Measurements from ENCODE around the gene KIFAP3. TPM values are rescaled to one million over a fixed set of nuclear protein-coding genes. Genes with fewer than 3 reads are reported as not detected.
"Not testable (repeated sequence)": the region's sequence is repeated elsewhere in the genome, so short reads cannot be mapped to it uniquely, and the experiment has no call there.

KIFAP3 gene
- total RNA-seq, 1 donor, result 14.5 TPM

DNA sequence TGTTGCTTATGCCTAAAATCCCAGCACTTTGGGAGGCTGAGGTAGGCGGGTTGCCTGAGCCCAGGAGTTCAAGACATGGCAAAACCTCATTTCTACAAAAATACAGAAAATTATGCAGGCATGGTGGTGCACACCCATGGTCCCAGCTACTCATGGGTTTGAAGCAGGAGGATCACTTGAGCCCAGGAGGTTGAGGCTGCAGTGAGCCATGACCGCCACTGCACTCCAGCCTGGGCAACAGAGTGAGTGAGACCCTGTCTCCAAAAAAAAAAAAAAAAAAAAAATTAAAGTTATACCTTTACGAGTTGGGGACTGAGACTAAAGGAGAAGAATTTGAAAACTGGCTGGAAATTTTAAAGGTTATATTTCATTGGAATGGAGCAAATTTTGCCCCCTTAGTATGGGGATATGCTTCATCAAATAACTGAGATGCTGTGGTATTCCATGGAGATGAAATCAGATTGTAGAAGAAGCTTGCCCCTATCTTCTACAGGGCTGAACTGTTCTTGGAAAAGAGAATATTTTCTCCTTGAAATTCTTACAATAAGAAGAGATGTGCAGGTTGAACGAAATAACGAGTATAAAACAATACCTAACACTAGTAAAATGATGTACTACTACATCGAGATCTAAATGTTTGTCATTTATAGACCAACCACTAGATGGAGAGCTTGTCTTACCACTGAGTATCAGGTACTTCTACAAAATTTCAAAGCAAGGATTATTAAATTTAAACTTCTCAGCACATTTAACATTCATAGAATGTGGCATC is 145.9 kb downstream of the KIFAP3 start:
- peak in 2 of 3 donors; percentile 39 to 75 for DNase-seq (ENCODE audit: low read depth in 2 of 3, low spot score in 2 of 3)

DNA sequence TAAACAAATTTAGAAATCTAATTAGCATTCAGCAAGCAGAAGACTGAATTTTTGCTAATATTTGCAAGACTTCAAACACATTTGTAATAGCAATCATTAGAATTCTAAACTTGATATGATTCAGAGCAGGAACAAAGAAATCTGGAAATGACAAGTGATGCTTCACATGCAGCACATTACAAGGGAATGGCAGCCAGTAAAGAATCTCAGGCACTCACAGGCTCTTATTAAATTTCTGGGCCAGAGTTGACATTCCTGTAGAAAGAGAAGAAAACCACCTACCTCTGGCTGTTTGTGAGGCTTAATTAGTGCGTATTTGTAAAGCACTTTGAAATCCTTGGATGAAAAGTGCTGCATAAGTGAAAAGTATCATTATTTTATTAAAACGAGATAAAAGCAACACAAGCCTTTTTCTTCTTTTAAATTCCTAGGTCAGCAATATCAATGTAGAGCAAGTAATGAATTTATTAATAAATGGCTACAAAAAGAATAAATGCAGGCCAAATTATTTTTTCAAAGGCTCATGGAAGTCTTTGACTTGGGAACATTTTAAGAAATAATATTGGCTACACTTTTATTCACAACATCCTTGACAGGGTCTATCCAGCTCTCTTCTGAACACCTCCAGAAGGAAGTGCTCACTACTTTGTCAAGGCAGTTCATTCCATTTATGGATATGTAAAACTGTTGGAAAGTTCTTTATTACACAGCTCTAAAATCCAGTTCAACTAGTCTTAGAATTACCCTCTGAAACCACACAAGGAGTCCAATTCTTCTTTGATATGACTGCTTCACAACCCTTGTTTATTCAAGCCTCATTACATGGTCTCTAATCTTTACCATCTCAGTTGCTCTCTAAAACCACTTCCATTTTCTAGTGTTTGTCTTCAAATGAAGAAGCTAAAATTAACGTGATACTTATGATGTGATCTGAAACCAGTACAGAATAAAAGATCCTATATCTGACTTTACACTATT is 148.7 kb downstream of the KIFAP3 start:
- peak in 1 of 3 donors; percentile 39 for DNase-seq (ENCODE audit: low read depth in 2 of 3, low spot score in 2 of 3)

DNA sequence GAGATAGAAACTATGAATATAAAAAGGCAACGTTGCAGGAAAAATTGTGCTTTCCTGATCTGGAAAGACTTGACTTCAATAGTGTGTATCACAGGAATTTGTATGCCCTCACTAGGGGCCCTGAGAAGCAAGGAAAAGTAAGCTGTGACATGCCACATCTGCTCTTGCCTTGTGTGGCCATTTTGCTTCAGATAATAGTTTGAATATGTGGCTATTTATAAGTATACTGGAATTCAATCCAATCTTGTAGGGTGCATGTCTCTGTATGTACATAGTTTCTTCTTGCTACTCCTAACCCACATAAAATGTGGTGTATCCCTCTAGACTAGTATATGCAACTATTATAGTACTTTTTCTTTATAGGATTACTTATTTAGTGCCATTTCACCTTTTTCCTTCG is 149.7 kb downstream of the KIFAP3 start:
- no peak for DNase-seq (ENCODE audit: low read depth in 2 of 3, low spot score in 2 of 3)

GRCh38 chr1:169924063-169924462 is 150.4 kb downstream of the KIFAP3 start:
- no peak for DNase-seq (ENCODE audit: low read depth in 2 of 3, low spot score in 2 of 3)

DNA sequence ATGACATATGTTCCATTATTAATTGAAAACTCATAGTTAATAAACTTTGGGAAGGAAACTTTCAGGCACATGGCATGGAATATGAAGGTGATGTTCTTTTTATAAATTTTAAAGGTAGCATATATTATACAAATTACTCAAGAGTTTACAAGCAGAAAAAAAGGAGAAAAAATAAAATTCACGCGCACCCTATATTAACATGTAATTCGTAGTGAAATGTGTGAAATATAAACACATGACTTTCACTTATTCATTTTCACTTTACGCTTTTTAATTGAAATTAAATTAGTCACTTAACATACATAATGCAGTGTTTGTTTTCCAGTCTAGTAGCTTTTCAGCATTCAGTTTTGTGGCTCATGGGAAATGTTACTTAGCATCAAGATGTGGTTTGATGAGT is 153.4 kb downstream of the KIFAP3 start:
- DNase-seq (ENCODE audit: low read depth in 2 of 3, low spot score in 2 of 3), result no peak

- no peak for DNase-seq (ENCODE audit: low read depth in 2 of 3, low spot score in 2 of 3)
These were observed 155.6 kb downstream of the KIFAP3 start for GRCh38 chr1:169918927-169919326.

GRCh38 chr1:169918220-169918619 is 156.3 kb downstream of the KIFAP3 start:
- not testable (repeated sequence) for DNase-seq (ENCODE audit: low read depth in 2 of 3, low spot score in 2 of 3)

- no peak for DNase-seq (ENCODE audit: low read depth in 2 of 3, low spot score in 2 of 3)
These were observed 159.3 kb downstream of the KIFAP3 start for GRCh38 chr1:169915150-169915549.

GRCh38 chr1:169914531-169914930 is 160.0 kb downstream of the KIFAP3 start:
- DNase-seq (ENCODE audit: low read depth in 2 of 3, low spot score in 2 of 3), result no peak

DNA sequence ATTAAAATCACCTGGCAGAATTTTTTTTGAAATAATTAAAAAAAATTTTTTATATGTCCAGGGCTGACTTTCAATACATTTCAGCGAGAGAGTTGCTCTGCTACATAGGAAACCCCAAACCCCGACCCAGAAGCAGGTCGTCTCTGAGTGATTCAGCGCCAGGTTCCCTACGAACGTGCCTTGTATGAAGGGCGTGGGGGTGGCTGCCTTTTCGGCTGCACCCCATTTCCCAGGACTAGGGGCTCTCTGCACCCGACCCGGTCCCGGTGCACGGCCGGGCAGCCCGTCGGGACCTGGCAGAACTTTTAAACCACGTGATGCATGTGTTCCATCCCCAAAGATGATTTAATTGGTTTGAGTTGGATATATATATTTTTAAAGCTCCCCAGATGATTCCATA is 165.0 kb downstream of the KIFAP3 start:
- DNase-seq (ENCODE audit: low read depth in 2 of 3, low spot score in 2 of 3), result no peak

DNA sequence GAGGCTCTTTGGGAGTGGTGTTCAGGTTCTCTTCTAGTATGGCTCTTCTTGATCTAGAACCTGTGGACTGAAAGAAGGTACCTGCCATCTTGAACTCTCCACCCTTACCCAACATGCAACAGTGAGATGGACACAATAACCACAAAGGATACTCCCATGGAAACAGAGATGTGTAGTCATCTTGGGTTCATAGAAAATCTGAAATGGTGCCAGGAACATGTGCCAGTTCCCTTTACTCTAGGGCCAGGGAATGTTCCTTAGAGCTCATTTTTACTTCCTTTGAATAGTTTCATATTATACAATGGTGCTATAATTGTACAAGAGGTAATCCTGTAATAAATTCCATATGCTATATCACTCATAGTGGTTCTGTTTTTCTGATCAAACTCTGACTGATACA is 167.6 kb downstream of the KIFAP3 start:
- no peak for DNase-seq (ENCODE audit: low read depth in 2 of 3, low spot score in 2 of 3)

DNA sequence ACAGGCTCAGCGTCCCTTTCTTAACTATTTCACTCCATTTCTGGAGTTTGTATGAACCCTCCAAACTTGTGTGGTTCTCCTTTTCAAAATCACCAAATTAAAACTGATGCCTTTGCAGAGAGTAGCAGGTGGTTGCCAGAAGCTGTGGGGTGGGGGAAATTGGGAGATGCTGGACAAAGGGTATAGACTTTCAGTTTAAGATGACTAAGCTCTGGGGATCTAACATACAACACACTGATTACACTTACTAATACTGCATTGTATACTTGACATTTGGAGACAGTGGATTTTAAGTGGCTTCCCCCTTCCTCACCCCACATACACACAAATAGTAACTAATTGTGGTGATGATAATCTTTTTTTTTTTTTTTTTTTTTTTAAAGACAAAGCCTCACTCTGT is 169.7 kb downstream of the KIFAP3 start:
- DNase-seq (ENCODE audit: low read depth in 2 of 3, low spot score in 2 of 3), result no peak

- no peak for DNase-seq (ENCODE audit: low read depth in 2 of 3, low spot score in 2 of 3)
These were observed 171.7 kb downstream of the KIFAP3 start for GRCh38 chr1:169902751-169903150.

DNA sequence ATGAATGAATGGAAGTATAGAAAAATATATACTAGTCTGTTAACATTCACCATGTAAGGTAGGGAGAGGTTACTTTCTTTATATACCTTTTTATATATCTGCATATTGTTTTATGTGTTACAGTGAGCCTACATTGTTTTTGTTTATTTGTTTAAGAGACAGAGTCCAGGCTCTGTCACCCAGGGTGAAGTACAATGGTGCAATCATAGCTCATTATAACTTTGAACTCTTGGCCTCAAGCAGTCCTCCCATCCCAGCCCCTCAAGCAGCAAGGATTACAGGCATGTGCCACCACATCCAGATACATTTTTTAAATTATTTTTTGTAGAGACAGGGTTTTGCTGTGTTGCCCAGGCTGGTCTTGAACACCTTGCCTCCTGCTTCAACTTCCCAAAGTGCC is 173.4 kb downstream of the KIFAP3 start:
- DNase-seq (ENCODE audit: low read depth in 2 of 3, low spot score in 2 of 3), result no peak

- DNase-seq (ENCODE audit: low read depth in 2 of 3, low spot score in 2 of 3), result no peak
These were observed 173.9 kb downstream of the KIFAP3 start for GRCh38 chr1:169900571-169900970.

- DNase-seq (ENCODE audit: low read depth in 2 of 3, low spot score in 2 of 3), result no peak
These were observed 174.8 kb downstream of the KIFAP3 start for GRCh38 chr1:169899519-169900217.

GRCh38 chr1:169896013-169896412 is 178.5 kb downstream of the KIFAP3 start:
- DNase-seq (ENCODE audit: low read depth in 2 of 3, low spot score in 2 of 3), result no peak

GRCh38 chr1:169894424-169895145 is 179.9 kb downstream of the KIFAP3 start:
- no peak for DNase-seq (ENCODE audit: low read depth in 2 of 3, low spot score in 2 of 3)

GRCh38 chr1:169893645-169894423 is 180.7 kb downstream of the KIFAP3 start, which contains the start of gene SCYL3:
Gene SCYL3, minus strand, starts transcription at chr1:169893896. Its CDS starts 5,056 bp downstream, at chr1:169888840.
- peak; percentile 94 to 99 (median 98) for DNase-seq (ENCODE audit: low read depth in 2 of 3, low spot score in 2 of 3)

All from hematopoietic multipotent progenitor cell (in vitro differentiated cells).